NCI-H2196 treated with DMSO at 0.1 percent for 48 hours (cell line): ENCODE results near the gene FLT3.
A peak's percentile ranks its signal among the peaks of the same experiment; 100 is the strongest.
"Not testable (repeated sequence)": the region's sequence is repeated elsewhere in the genome, so short reads cannot be mapped to it uniquely, and the experiment has no call there.

Experiments used
- DNase-seq: peaks from one replicate; lab custom pipeline; 2025; ENCODE audit not compliant: unreplicated experiment; lab: John Stamatoyannopoulos, UW

FLT3 gene

DNA sequence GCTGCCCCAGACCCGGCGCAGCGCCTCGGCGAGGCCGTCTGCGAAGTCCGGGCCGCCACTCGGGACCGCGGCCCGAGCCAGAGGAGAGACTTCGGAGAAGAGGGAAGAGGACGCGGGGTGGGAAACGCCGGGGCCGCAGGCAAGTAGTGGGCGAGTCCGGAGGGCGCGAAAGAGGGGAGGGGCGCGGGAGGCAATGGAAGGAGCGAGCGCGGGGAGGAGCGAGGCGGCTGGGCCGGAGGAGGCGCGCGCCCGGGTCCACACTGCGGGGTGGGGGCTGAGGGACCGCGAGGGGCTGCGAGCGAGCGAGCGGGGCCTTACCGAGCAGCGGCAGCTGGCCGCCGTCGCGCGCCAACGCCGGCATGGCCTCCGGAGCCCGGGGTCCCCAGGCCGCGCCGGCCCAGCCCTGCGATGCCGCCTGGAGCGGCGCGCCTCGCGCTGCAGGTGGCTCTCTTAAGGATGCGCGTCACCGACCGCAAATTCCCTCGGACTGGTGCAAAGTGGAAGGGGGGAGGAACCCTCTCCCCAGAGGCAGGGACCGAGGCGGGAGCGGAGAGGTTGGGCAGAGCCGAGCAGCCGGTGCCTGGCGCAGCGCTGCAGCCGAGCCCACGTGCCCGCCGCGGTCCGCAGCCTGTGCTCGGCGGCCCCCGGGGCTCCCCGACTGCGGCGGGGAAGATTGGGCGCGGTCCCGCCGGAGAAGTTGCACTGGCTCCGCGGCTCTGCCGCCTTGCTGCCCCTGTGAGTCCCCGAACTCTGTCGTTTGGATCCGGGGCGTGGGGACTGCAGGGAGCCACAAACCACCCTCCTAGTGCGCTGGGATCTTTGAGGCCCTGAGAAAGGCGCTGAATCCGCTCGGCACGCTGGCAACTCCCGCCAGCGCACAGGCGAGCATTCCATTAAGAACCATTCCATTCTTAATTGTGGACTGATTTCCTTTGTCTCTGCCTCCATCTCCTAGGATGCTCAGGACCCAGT lies at the start of gene FLT3:
TSS of gene FLT3 (minus strand) at position 427 of the 972 bp plus-strand sequence. CDS start at position 361, 66 bp downstream.
- DNase-seq, result peak; percentile 4

DNA sequence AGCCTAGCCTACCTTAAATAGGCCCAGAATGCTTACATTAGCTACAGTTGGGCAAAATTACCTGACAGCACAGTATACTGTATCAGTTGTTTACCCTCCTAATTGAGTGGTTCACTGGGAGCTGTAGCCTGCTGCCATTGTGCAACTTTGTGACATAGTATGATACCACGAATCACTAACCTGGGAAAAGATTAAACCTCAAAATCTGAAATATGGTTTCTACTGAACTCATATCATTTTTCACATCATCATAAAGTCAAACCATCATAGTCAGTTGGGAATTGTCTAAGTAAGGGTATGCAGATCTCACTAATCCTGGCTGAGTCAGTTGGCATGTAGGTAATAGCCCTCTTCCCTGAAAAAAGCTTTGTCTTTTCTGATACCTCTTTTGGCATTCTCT lies 47.1 kb upstream of the FLT3 start:
- no peak for DNase-seq

DNA sequence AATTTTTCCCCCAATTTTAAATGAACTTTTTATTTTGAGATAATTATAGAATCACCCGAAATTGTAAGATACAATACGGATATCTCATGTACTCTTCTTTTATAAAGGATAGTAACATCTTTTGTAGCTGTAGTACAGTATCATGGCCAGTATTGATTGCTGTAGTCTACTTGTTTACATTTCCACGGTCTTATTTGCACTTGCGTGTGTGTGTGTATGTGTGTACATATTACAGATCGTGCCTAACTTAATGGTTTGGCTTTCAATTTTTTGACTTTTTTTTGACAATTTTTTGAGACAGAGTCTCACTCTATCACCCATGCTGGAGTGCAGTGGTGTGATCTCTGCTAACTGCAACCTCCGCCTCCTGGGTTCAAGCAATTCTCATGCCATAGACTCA lies 44.7 kb upstream of the FLT3 start:
- DNase-seq, result no peak

DNA sequence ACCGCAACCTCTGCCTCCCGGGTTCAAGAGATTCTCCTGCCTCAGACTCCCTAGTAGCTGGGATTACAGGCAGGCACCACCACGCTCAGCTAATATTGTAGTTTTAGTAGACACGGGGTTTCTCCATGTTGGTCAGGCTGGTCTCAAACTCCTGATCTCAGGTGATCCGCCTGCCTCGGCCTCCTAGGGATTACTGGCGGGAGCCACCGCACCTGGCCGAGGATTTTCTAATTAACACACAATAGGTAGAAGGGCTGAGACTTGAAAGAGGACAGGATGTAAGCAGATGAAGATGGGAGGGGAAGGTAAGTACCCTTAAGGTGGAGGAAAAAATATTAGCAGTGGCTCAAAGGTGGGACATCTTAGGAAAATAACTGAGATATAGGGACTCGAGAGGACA lies 41.2 kb upstream of the FLT3 start:
- not testable (repeated sequence) for DNase-seq

DNA sequence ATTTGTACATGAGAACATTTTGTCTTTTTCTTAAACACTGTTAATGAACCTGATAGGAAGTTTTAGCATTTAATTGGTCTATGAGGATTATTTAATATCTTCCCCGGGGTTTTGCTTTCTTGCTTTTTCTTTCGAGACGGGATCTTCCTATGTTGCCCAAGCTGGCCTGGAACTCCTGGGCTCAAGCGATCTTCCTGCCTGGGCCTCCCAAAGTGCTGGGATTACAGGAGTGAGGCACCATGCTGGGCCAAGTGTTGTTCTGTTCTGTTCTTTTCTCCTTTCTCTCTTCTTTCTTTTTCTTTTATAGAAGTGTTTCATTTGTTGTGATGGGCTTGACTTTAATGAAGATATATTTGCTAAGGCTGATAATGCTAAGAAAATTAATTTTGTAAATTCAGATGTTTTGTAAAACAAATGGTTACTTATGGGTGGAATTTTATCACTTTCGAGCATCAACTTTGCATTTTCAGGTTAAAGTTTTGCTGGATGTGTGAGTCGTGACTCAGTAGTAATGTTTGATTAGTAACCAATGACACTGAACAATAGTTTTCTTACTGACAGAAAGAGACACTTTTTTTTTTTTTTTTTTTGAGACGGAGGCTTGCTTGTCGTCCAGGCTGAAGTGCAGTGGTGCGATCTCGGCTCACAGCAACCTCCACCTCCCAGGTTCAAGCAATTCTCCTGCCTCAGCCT lies 40.2 kb upstream of the FLT3 start:
- no peak for DNase-seq

DNA sequence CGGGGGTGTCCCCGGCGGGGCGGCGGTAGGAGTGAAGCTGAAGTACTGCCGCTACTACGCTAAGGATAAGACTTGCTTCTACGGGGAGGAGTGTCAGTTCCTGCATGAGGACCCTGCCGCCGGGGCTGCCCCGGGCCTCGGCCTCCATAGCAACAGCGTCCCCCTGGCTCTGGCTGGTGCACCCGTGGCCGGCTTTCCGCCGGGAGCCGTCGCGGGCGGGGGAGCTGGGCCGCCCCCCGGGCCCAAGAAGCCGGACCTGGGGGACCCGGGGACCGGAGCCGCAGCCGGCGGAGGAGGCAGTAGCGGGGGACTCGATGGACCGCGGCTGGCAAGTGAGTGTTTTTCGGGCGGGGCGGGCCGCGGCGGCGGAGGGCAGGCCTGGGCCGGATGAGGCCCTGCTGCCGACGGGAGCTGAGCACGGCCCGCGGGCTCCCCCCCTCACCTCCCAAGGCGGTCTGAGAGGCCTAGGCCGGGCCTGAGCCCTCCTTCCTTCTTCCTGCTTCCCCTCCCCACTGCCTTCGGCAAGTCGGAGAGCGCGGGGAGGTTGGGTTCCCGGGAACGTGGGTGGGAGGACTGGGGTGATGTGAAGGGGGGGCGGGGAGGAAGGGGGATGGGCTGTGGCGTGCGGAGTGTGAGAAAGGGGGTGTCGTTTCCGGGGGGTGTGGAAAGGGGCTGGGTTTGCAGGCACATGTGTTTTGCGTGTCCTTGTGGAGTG lies 38.5 kb upstream of the FLT3 start:
- DNase-seq, result peak; percentile 16

DNA sequence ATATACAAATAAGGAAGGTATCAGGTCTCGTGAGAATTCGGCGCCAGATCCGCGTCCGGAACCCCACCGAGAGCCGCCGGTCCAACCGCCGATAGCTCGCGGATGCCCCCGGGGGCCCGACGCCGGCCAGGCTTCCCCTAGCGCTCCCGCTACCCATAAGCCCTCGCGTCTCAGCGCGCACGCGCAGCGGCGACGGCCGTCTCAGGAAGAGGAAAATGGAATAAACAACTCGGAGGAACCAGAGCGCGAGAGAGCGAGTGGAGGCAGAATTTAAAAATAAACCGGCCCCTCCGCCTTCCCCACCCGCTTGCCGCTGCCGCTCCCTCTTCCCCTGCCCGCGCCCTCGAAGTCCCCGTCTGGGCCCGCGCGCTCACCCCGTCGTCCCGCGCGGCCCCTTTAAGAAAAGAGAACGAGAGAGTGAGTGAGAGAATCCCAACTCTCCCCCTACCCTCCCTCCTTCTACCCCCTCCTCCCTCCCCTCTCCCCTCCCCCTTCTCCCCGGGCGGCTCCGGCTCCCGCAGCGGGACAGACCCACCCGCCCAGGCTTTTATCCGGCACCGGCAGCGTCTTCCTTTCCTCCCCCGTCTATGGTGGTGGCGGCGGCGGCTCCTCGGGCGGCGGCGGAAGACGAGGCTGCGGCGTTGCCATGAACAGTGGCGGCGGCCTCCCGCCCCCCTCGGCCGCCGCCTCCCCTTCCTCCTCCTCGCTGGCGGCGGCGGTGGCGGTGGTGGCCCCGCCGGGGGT lies 37.8 kb upstream of the FLT3 start, which contains the start of gene PAN3:
TSS of gene PAN3 (plus strand) at position 534 of the 744 bp plus-strand sequence. CDS start at position 647, 113 bp downstream.
- peak; percentile 54 for DNase-seq

DNA sequence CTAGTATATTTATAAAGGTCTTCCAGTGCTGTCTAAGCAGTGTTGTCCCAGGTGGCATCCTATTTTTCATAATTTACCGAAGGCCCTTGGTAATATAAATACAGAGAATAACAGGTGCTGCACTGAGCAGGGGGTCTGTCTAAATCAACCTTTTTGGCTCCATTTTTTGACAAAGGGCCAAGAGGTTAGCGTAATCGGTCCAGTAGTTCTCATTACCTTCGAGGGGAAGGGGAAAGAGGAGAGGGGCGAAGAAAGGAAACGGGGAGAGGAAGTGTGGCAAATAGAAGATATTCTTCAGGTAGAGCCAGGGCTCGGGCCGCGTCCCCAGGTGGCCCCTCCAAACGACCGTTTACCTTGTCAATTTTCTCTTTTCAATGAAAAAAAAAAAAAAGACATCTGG lies 37.2 kb upstream of the FLT3 start:
- DNase-seq, result no peak

DNA sequence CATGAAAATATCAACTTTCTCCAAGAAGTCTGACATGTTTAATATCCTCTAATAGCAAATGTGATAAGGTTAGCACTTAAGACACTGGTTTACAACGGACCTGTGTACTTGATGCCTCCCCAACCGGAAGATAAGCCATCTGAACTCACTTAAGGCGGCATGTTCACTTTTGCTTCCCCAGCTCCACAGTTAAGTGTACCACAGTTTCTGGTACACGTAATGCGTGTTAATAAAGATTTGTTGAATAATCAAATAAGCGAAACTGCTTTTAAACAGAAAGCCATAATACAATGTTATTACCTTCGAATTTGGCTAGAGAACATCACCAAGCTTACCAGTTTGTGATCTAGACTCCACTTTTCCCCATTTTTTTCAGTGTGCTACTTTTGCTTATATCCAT lies 36.5 kb upstream of the FLT3 start:
- DNase-seq, result no peak

DNA sequence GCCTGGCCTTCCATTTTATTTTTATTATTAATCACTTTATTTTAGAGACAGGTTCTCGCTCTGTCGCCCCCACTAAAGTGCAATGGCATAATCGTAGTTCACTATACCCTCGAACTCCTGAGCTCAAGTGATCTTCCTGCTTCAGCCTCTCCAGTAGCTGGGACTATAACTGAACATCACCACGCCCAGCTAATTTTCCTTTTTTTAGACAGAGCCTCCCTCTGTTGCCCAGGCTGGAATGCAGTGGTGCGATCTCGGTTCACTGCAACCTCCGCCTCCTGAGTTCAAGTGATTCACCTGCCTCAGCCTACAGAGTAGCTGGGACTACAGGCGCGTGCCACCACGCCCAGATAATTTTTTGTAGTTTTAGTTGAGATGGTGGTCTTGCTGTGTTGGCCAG lies 31.3 kb upstream of the FLT3 start:
- DNase-seq, result no peak

DNA sequence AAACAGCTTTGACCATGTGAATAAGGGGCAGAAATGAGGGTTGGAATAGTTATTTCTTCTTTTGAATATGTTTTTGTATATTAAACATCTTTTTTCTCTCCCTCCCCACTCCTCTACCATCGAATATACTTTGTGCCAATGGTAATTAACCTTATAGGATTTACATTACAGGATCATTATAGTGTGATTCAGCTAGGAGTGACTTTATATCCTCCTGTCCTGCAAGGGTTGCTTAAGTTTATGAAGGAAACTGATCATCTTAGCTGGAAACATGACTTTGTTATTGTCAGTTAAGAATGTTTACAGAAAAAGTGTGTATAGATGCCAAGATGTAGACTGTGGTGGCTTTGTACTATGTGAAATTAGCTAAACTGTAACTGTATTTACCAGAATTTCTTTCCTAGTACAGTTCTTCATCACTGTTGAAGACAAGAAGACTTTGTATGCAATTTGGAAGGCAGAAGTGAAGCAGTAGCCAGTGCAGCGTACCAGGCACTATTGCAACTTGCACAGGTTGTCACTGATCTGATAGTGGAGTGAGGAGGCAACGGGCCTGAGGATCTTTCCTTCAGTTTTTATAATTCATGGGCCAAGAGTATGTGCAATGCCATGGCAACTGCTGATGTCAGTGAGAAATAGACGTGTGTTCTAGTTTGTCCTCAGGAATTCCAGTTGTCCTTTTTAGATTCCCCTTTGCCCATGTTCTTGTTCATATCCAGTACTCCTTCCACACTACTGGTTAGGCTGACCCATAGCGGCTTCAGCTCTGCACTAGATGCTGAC lies 29.7 kb upstream of the FLT3 start:
- no peak for DNase-seq

DNA sequence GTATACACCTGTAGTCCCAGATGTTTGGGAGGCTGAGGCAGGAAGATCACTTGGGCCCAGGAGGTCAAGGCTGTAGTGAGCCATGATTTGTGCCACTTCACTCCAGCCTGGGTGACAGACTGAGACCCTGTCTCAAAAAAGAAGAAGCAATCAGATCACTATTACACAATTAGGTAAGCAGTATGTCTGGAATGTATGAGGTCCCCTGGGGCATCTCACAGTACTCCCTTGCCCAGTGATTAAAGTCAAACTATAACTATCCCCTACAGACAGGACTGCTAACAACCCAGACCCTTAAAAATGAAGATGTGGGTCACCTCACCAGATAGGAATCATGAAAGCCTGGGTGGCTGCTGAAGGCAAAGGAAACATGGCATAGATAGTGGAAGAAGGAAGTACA lies 28.6 kb upstream of the FLT3 start:
- no peak for DNase-seq

DNA sequence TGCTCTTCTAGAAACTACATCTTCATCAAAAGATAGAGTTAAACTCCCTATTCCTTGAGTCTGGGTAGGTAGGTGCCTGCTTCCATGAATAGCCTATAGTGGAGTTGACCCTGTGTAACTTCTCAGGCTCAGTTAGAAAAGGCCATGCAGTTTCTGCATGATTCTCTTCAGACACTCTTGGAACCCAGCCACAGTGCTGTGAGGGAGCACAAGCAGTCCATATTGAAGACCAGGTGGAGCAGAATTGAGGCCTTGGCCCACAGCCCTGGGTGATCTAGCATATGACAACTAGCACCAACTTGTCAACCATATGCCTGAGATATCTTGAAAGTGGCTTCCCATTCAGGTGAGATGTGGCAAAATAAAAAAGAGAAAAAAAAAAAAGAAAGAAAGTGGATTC lies 27.7 kb upstream of the FLT3 start:
- DNase-seq, result no peak

DNA sequence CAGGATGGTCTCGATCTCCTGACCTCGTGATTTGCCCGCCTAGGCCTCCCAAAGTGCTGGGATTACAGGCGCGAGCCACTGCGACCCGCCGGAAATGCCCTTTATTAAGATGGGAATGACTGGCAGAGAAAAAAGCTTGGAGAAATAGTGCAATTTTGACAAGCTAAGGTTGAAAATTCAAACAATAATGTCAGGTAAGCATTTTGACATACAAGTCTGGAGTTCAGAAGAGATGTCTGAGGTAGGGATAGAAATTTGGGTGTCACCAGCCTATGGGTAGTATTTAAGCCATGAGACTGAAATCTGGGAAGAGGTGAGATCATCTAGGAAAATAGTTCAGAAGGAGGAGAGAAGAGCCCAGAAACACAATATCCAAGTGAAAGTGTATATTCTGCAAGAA lies 20.8 kb upstream of the FLT3 start:
- DNase-seq, result no peak

DNA sequence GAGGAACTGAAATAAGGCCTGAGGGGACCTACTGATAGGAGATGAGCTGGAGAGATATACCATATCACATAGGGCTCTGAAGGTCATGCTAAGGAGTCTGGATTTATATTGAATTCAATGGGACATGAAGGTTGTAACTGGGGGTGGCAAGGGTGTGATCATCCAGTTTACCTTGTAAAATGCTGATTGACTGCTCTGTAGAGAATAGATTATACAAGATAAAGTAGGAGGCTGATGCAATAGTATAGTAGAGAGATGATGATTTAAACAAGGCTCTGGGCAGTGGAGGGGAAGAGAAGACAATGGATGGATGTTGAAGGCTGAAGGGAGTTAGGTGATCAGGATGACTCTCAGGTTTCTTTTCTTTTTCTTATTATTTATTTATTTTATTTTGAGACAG lies 19.9 kb upstream of the FLT3 start:
- no peak for DNase-seq

DNA sequence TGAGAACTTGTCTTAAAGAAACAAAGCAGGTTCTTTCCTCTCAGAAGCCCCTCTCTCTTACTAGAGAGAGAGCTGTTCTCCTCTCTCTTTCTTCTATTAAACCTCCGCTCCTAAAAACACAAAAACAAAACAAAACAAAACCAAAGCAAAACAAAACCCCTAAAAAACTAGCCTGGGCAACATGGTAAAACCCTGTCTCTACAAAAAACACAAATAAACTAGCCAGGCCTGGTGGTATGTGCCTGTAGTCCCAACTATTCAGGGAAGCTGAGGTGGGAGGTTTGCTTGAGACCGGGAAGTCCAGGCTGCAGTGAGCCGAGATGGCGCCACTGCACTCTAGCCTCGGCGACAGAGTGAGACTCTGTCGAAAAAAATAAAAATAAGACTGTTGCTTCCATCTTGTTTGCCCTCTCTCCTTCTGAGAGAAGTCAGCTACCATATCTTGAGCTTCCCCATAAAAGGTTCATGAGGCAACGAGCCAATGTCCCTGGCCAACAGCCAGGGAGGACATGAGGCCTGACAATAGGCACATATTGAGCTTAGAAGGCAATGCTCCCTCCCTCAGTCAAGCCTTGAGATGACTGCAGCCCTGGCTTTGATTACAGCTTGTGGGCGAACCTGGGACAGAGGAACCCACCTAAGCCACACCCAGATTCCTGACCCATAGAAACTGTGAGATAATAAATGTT lies 17.5 kb upstream of the FLT3 start:
- DNase-seq, result peak; percentile 3

DNA sequence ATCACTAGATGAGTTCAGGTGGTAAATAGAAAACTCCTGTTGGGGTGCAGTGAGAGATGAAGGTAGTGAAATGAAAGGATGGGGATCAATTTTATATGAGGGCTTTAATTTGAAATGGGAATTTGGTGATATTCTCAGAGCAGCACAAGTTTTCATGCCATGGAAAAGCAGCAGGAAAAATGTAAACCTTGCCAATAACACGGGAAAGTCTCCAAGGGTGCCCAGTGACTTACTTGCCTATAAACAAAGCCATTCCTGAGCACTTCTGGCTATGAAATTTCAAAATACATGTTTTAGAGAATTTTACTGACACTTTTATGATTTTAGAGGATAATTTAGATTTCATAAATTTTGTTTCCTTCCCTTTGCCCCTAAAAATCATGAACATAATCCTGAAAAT lies 16.4 kb upstream of the FLT3 start:
- DNase-seq, result no peak

DNA sequence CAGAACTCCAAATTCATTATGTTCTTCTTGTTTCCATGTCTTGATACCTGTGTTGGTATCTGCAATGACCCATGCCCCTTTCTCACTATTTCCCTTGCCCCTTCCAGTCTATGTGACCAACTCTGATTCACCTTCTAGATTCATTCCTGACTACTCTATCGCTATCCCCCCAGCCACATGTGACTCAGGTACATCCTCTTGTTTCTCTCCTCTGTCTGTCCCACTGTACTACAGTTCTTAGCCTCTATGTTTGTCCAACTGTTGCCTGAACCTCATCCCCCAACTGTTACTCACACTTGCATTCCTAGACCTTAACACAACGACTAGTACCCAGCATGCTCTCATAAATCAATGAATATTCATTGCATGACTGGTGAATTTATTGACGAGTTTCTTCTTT lies 10.0 kb upstream of the FLT3 start:
- no peak for DNase-seq

DNA sequence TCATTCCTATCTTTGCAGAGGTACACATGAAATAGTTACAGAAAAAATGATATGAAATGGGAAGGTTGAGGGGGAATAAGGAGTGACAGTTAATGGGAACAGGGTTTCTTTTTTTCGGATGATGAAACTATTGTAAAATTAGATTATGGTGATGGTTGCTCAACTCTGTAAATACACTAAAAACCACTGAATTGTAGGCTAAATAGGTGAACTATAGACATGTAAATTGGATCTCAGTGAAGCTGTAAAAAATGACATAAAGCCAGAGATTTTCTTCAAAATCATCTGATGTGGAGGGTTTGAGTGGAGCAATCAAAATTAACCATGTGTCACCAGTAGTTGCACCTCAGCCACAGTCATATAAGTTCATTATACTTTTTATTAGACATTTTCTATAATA lies 6.6 kb upstream of the FLT3 start:
- no peak for DNase-seq
